Measurements from ENCODE around the gene TBC1D7. TPM values are rescaled to one million over a fixed set of nuclear protein-coding genes. Genes with fewer than 3 reads are reported as not detected.

TBC1D7 gene
- total and polyA plus RNA-seq, 2 of the 4 experiments (the other 2 are of a cell fraction), result 14.3 to 22.6 TPM

DNA sequence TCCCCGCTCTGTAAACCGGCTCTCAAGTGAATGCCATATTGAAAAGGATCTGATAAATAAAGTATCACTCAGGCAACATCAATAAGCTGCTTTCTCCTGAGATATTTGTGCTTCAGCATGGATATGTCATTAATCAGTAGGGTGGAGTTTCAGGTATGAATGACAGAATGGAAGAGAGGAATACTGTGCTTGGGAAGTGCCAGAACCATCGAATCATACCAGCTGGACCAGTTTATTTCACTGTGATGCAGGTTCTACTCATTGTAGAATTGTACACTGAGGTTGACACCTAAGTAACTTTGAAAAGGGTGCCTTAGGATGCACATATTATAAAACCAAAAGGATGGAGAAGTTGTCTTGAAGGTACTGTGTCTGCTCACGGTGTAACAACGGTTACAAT, 17.9 kb upstream of the TBC1D7 start:
- in situ Hi-C loops (cut with MboI; ENCODE audit: low sequenced_read_pairs) (no loop called here), dilution Hi-C loops (cut with HindIII; ENCODE audit: low sequenced_read_pairs, unreplicated experiment) (no loop called here), intact Hi-C loops (cut with micrococcal nuclease) (no loop called here)
- no peak overlapping the region for H4K91ac ChIP-seq (ENCODE audit: insufficient read depth, low read depth, low read length)
- TF ChIP-seq, protein P1, sequence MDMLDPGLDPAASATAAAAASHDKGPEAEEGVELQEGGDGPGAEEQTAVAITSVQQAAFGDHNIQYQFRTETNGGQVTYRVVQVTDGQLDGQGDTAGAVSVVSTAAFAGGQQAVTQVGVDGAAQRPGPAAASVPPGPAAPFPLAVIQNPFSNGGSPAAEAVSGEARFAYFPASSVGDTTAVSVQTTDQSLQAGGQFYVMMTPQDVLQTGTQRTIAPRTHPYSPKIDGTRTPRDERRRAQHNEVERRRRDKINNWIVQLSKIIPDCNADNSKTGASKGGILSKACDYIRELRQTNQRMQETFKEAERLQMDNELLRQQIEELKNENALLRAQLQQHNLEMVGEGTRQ (IDR thresholded peaks at IDR 0.05; ENCODE audit: low read depth, low read length), result no peak
- TF ChIP-seq NFE2L2 (IDR thresholded peaks at IDR 0.05; ENCODE audit: low read depth, low read length) (no peak), FOS (IDR thresholded peaks at IDR 0.05; ENCODE audit: low read depth, low read length) (no peak), RCOR1 (IDR thresholded peaks at IDR 0.05; ENCODE audit: insufficient replicate concordance, low read length) (no peak), CHD1 (IDR thresholded peaks at IDR 0.05; ENCODE audit: low read depth, low read length) (no peak), CEBPB (IDR thresholded peaks at IDR 0.05; ENCODE audit: low read depth, low read length) (no peak), SMC3 (IDR thresholded peaks at IDR 0.05; ENCODE audit: low read depth, low read length) (no peak), CTCF (conservative IDR thresholded peaks at IDR 0.05; ENCODE audit: low read depth, low read length) (no peak), BHLHE40 (IDR thresholded peaks at IDR 0.05; ENCODE audit: low read depth, low read length) (no peak), MAZ (IDR thresholded peaks at IDR 0.05; ENCODE audit: borderline replicate concordance, low read depth, low read length) (no peak), RFX5 (IDR thresholded peaks at IDR 0.05; ENCODE audit: low read depth, low read length) (no peak), POLR2A (IDR thresholded peaks at IDR 0.05; ENCODE audit: low read depth, low read length) (no peak)
- TF ChIP-seq, protein P2, sequence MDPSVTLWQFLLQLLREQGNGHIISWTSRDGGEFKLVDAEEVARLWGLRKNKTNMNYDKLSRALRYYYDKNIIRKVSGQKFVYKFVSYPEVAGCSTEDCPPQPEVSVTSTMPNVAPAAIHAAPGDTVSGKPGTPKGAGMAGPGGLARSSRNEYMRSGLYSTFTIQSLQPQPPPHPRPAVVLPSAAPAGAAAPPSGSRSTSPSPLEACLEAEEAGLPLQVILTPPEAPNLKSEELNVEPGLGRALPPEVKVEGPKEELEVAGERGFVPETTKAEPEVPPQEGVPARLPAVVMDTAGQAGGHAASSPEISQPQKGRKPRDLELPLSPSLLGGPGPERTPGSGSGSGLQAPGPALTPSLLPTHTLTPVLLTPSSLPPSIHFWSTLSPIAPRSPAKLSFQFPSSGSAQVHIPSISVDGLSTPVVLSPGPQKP (IDR thresholded peaks at IDR 0.05; ENCODE audit: borderline replicate concordance, low read depth, low read length), result no peak
- H4K8ac ChIP-seq (ENCODE audit: low read depth in 2 of 2, low read length in 2 of 2), result no peak overlapping the region
- H3K4me2 ChIP-seq (ENCODE audit: low read depth, low read length), result no peak overlapping the region
- no peak overlapping the region for H2AK9ac ChIP-seq (replicated peaks; ENCODE audit: low read depth, low read length, poor library complexity)
- H2BK20ac ChIP-seq (ENCODE audit: low read depth, low read length), result no peak overlapping the region
- H3K4me3 ChIP-seq (ENCODE audit: insufficient read depth, low read depth, low read length), result no peak overlapping the region
- no peaks in the 10 kb centered on the region for H3K9me1 ChIP-seq (ENCODE audit: insufficient read depth, low read length)
- H3K18ac ChIP-seq (ENCODE audit: low read depth, low read length), result no peak overlapping the region
- H3K14ac ChIP-seq (replicated peaks; ENCODE audit: low read depth, low read length), result no peak overlapping the region
- no peaks in the 10 kb centered on the region for H4K20me1 ChIP-seq (ENCODE audit: insufficient read depth, low read length)
- H3K56ac ChIP-seq (ENCODE audit: extremely low read depth, insufficient read depth, low read length), result no peak overlapping the region
- no peak overlapping the region for H3K4ac ChIP-seq (ENCODE audit: low read depth, low read length)
- no peaks in the 10 kb centered on the region for H3K79me1 ChIP-seq (ENCODE audit: low read depth in 1 of 2, low read length in 2 of 2)
- H3K27ac ChIP-seq (ENCODE audit: insufficient read depth, low read length), result no peak overlapping the region
- WGBS, 2 experiments (ENCODE audit: extremely low coverage in 2 of 2, insufficient read length in 1 of 2), result no CpG with 5 or more reads among the region's 5 CpGs
- ChIA-PET CTCF (no interaction called here), POLR2A (ENCODE audit: unreplicated experiment) (no interaction called here)
- H3K9ac ChIP-seq (ENCODE audit: low read depth, low read length), result no peak overlapping the region
- no peak overlapping the region for H2AFZ ChIP-seq (replicated peaks; ENCODE audit: low read length, poor library complexity)
- DNase-seq (no peak), ATAC-seq (ENCODE audit: low read depth) (no peak)
- BruUV-seq (replicated peaks), result no TSS peak
- no peak overlapping the region for H2BK15ac ChIP-seq (ENCODE audit: low read depth, low read length)
- no peak overlapping the region for H2AK5ac ChIP-seq (ENCODE audit: low read depth, low read length)
- no peaks in the 10 kb centered on the region for H3K36me3 ChIP-seq (ENCODE audit: control insufficient read depth, insufficient read depth, low read length)
- no peak overlapping the region for H2BK5ac ChIP-seq (ENCODE audit: low read depth, low read length, poor library complexity, severe bottlenecking)
- no peak overlapping the region for H2BK120ac ChIP-seq (ENCODE audit: low read depth, low read length)
- no peaks in the 10 kb centered on the region for H3K4me1 ChIP-seq (ENCODE audit: control insufficient read depth, insufficient read depth, low read length)
- no peak overlapping the region for H3K23ac ChIP-seq (ENCODE audit: low read depth, low read length)
- no peaks in the 10 kb centered on the region for H3K27me3 ChIP-seq (ENCODE audit: control insufficient read depth, insufficient read depth, low read length)
- peaks cover 2% of the 10 kb centered on the region; the same call in 1 of the 2 replicates for H3K9me3 ChIP-seq (ENCODE audit: control insufficient read depth, insufficient read depth, low read length)
- no peak overlapping the region for H4K5ac ChIP-seq (ENCODE audit: low read depth, low read length)
